HCT116 (cell line): ENCODE measurements around the gene MUCL1. TPM values are rescaled to one million over a fixed set of nuclear protein-coding genes. Genes with fewer than 3 reads are reported as not detected.

Source experiments
- ATAC-seq: fragments of 200-7000 bp; cut with Tn5 transposase; 2 replicates; pipeline ENCODE4 v1.9.1; 2020; ENCODE audit warnings: mild to moderate bottlenecking, moderate library complexity
- BruUV-seq: library from RNA; stranded (reverse); fragments of 400-500 nt; replicated peaks from 2 replicates; lab custom pipeline; 2021; lab: Mats Ljungman, UMichigan
- CTCF ChIA-PET: fragments of 300-600 bp; sonication (Branson Sonifier 250); formaldehyde crosslinking; loops from one replicate; lab custom pipeline; 2021; ENCODE audit warnings: antibody characterized with exemption; lab: Charles Lee
- POLR2A ChIA-PET: fragments of 300-600, 350-600 bp; sonication (Branson Sonifier 250); formaldehyde crosslinking; loops from one replicate; lab custom pipeline; 2021; ENCODE audit warnings: antibody characterized with exemption; lab: Charles Lee
- RAD21 ChIA-PET, 2 experiments: fragments of 300-600 bp; sonication (Branson Sonifier 250); formaldehyde crosslinking; loops; one replicate each; lab custom pipeline; 2023; ENCODE audit warnings: low total read pairs in 2 of 2; ENCODE audit not compliant: uncharacterized antibody in 2 of 2, unreplicated experiment in 2 of 2, low non-redundant PET in 1 of 2; lab: Charles Lee
- DNase-seq: peaks from one replicate; pipeline ENCODE4 v3.0.0-alpha.2; 2010; ENCODE audit warnings: low read depth, low spot score
- H2AFZ ChIP-seq: fragments of 200-600 bp; shearing (Covaris generic), sonication (generic); 2 replicates; pipeline ENCODE4 v1.6.1; 2017; ENCODE audit warnings: low read depth, mixed run types, mixed read lengths, antibody characterized with exemption, low read length; ENCODE audit not compliant: poor library complexity, severe bottlenecking
- H3K27ac ChIP-seq: 2 replicates; pipeline ENCODE4 v1.5.1; 2012; ENCODE audit warnings: low read depth, low read length
- H3K27me3 ChIP-seq: fragments of 200-600 bp; sonication (generic); 2 replicates; pipeline ENCODE4 v1.6.1; 2016; ENCODE audit warnings: mixed run types, low read length, mixed read lengths; ENCODE audit not compliant: insufficient read depth
- H3K36me3 ChIP-seq, 2 experiments: fragments of 200-500 bp in 1 of 2; fragments of 200-600 bp in 1 of 2; sonication (Bioruptor generic) in 1 of 2; sonication (generic) in 1 of 2; 2 replicates each; pipeline versions ENCODE4 v1.5.1 to v1.6.1; 2014 to 2016; ENCODE audit warnings: low read length in 2 of 2, inconsistent platforms in 1 of 2, mixed read lengths in 1 of 2, mixed run types in 1 of 2; ENCODE audit not compliant: insufficient read depth in 2 of 2, control insufficient read depth in 1 of 2
- H3K4me1 ChIP-seq, 2 experiments: fragments of 200-600 bp in 1 of 2; sonication (generic) in 1 of 2; 2 replicates each; pipeline versions ENCODE4 v1.5.1 to v1.6.1; 2012 to 2017; ENCODE audit warnings: low read length in 2 of 2, inconsistent platforms in 1 of 2, mild to moderate bottlenecking in 1 of 2, mixed read lengths in 1 of 2, mixed run types in 1 of 2, moderate library complexity in 1 of 2; ENCODE audit not compliant: insufficient read depth in 2 of 2, control insufficient read depth in 1 of 2
- H3K4me2 ChIP-seq: fragments of 200-600 bp; sonication (generic); 2 replicates; pipeline ENCODE4 v1.6.1; 2017; ENCODE audit warnings: mixed run types, low read length, mixed read lengths
- H3K4me3 ChIP-seq, 2 experiments: fragments of 200-600 bp in 1 of 2; sonication (generic) in 1 of 2; replicated peaks in 1 of 2; 2 replicates each; pipeline ENCODE4 v1.5.1; 2011 to 2016; ENCODE audit warnings: low read length in 2 of 2, control low read depth in 1 of 2, low read depth in 1 of 2, mild to moderate bottlenecking in 1 of 2, mixed read lengths in 1 of 2, mixed run types in 1 of 2
- H3K79me2 ChIP-seq: fragments of 200-600 bp; sonication (generic); 2 replicates; pipeline ENCODE4 v1.6.1; 2017; ENCODE audit warnings: mild to moderate bottlenecking, mixed run types, low read length, moderate library complexity, mixed read lengths; ENCODE audit not compliant: insufficient read depth
- H3K9ac ChIP-seq: fragments of 200-600 bp; sonication (generic); 2 replicates; pipeline ENCODE4 v1.6.1; 2016; ENCODE audit warnings: low read length, mixed read lengths
- H3K9me2 ChIP-seq: fragments of 200-600 bp; sonication (generic), shearing (Covaris generic); 2 replicates; pipeline ENCODE4 v1.6.1; 2017; ENCODE audit warnings: mixed run types, mild to moderate bottlenecking, moderate library complexity; ENCODE audit not compliant: insufficient read depth
- H3K9me3 ChIP-seq, 2 experiments: fragments of 200-500 bp in 1 of 2; fragments of 200-600 bp in 1 of 2; sonication (Bioruptor generic) in 1 of 2; sonication (generic) in 1 of 2; 2 replicates each; pipeline ENCODE4 v1.6.1; 2014 to 2017; ENCODE audit warnings: low read length in 2 of 2, mixed read lengths in 2 of 2, inconsistent platforms in 1 of 2, low read depth in 1 of 2, mild to moderate bottlenecking in 1 of 2, mixed run types in 1 of 2, moderate library complexity in 1 of 2; ENCODE audit not compliant: control insufficient read depth in 1 of 2, insufficient read depth in 1 of 2
- H4K20me1 ChIP-seq: fragments of 200-600 bp; sonication (generic), shearing (Covaris generic); 2 replicates; pipeline ENCODE4 v1.6.1; 2017; ENCODE audit warnings: mixed run types, mild to moderate bottlenecking, moderate library complexity; ENCODE audit not compliant: insufficient read depth
- CBX3 ChIP-seq: IDR thresholded peaks from 2 replicates; pipeline ENCODE4 v1.6.1; 2012; ENCODE audit warnings: low read depth
- CEBPB ChIP-seq: IDR thresholded peaks from 2 replicates; pipeline ENCODE4 v1.6.1; 2012; ENCODE audit warnings: low read depth
- ELF1 ChIP-seq: IDR thresholded peaks from 2 replicates; pipeline ENCODE4 v1.6.1; 2012; ENCODE audit warnings: low read depth, borderline replicate concordance
- EZH2 ChIP-seq: fragments of 200-600 bp; sonication (generic); IDR thresholded peaks from 2 replicates; pipeline ENCODE4 v1.6.1; 2017; ENCODE audit warnings: antibody characterized with exemption, mixed run types
- EZH2phosphoT487 ChIP-seq: fragments of 200-600 bp; IDR thresholded peaks from 2 replicates; pipeline ENCODE4 v1.6.1; 2018; ENCODE audit warnings: antibody characterized with exemption, borderline replicate concordance
- FOSL1 ChIP-seq: IDR thresholded peaks from 2 replicates; pipeline ENCODE4 v1.6.1; 2012; ENCODE audit warnings: low read depth
- MAX ChIP-seq: IDR thresholded peaks from 2 replicates; pipeline ENCODE4 v1.6.1; 2012
- POLR2A ChIP-seq: IDR thresholded peaks from 2 replicates; pipeline ENCODE4 v1.7.0; 2011; ENCODE audit warnings: borderline replicate concordance; ENCODE audit not compliant: insufficient read depth, insufficient read length; ENCODE audit errors: extremely low read depth
- POLR2AphosphoS5 ChIP-seq: IDR thresholded peaks from 2 replicates; pipeline ENCODE4 v1.6.1; 2011; ENCODE audit warnings: mild to moderate bottlenecking, low read depth, low read length, moderate library complexity
- RAD21 ChIP-seq: IDR thresholded peaks from 2 replicates; pipeline ENCODE4 v1.6.1; 2012; ENCODE audit warnings: low read depth, mild to moderate bottlenecking
- SP1 ChIP-seq: IDR thresholded peaks from 2 replicates; pipeline ENCODE4 v1.6.1; 2012; ENCODE audit warnings: low read depth
- TCF7L2 ChIP-seq: IDR thresholded peaks from 2 replicates; pipeline ENCODE4 v1.7.0; 2011; ENCODE audit warnings: borderline replicate concordance, inconsistent platforms; ENCODE audit not compliant: insufficient read depth, insufficient read length; ENCODE audit errors: extremely low read depth
- ZBTB33 ChIP-seq: IDR thresholded peaks from 2 replicates; pipeline ENCODE4 v1.6.1; 2011; ENCODE audit warnings: mild to moderate bottlenecking, low read length, moderate library complexity; ENCODE audit not compliant: insufficient replicate concordance; ENCODE audit errors: extremely low read depth
- ZFX ChIP-seq: fragments of 450-650 bp; IDR thresholded peaks from 2 replicates; pipeline ENCODE4 v1.6.1; 2017
- ZNF274 ChIP-seq: fragments of 200-500 bp; sonication (Bioruptor generic); IDR thresholded peaks from 2 replicates; pipeline ENCODE4 v1.6.1; 2014; ENCODE audit warnings: mild to moderate bottlenecking, low read depth, low read length, inconsistent platforms
- intact Hi-C: fragments of 100-400 bp; cut with micrococcal nuclease; formaldehyde crosslinking; loops from 2 replicates; pipeline ENCODE4 v1.10.0; 2022
- total RNA-seq: library from RNA; stranded (reverse); gene quantifications from one replicate; pipeline ENCODE4 v1.2.1, GENCODE V29; 2021; ENCODE audit not compliant: unreplicated experiment

The MUCL1 gene
- total RNA-seq, 1 experiment from 2014 or later = not detected

GRCh38 chr12:54870617-54871016 lies 16.3 kb downstream of the MUCL1 start:
- no peak for ATAC-seq
- RAD21 ChIA-PET = no interaction called here
- intact Hi-C loops = no loop called here
- BruUV-seq = no TSS peak
- Histone ChIP-seq H3K4me1 (no peaks in the 10 kb centered on the region), H3K9ac (no peak overlapping the region), H3K36me3 (no peaks in the 10 kb centered on the region), H4K20me1 (no peaks in the 10 kb centered on the region), H2AFZ (no peak overlapping the region), H3K4me3 (no peak overlapping the region), H3K27ac (no peak overlapping the region), H3K79me2 (no peaks in the 10 kb centered on the region), H3K9me3 (no peaks in the 10 kb centered on the region), H3K4me2 (no peak overlapping the region), H3K27me3 (peaks cover 52% of the 10 kb centered on the region), H3K9me2 (no peaks in the 10 kb centered on the region)
- TF ChIP-seq SP1 = no peak
- TF ChIP-seq POLR2A = no peak
- no peak for TF ChIP-seq ZFX
- TF ChIP-seq CEBPB = no peak
- TF ChIP-seq POLR2AphosphoS5 = no peak
- TF ChIP-seq ZBTB33 = no peak
- no peak for TF ChIP-seq EZH2phosphoT487
- TF ChIP-seq FOSL1 = no peak
- no peak for TF ChIP-seq TCF7L2
- TF ChIP-seq RAD21 = no peak
- no peak for TF ChIP-seq ELF1
- TF ChIP-seq EZH2 = no peak
- TF ChIP-seq MAX = no peak
- no peak for TF ChIP-seq CBX3
- no peak for TF ChIP-seq ZNF274
- CTCF ChIA-PET = no interaction called here
- POLR2A ChIA-PET = no interaction called here
- no peak for DNase-seq
